Naive B cell (primary cell): ENCODE measurements around the gene IFIT1. TPM values are rescaled to one million over a fixed set of nuclear protein-coding genes. Genes with fewer than 3 reads are reported as not detected.
"Not testable (repeated sequence)": the region's sequence is repeated elsewhere in the genome, so short reads cannot be mapped to it uniquely, and the experiment has no call there.

Experiments
- ATAC-seq, 2 donors: fragments of 150-1000 bp; cut with Tn5 transposase; 2 replicates each; pipeline ENCODE4 v1.10.0; 2021; ENCODE audit warnings: low read depth in 2 of 2, mild to moderate bottlenecking in 2 of 2, moderate library complexity in 2 of 2
- DNase-seq: peaks from one replicate; pipeline ENCODE4 v3.0.0; 2022
- H3K27ac Mint-ChIP-seq, 6 donors: one replicate each; pipeline ENCODE4 v1.8.0; 2020 to 2022; ENCODE audit warnings: mild to moderate bottlenecking in 6 of 6, mixed read lengths in 6 of 6, moderate library complexity in 5 of 6, inconsistent platforms in 2 of 6
- H3K27me3 Mint-ChIP-seq, 3 donors: one replicate each; pipeline ENCODE4 v1.8.0; 2021 to 2022; ENCODE audit warnings: mixed read lengths in 3 of 3, mild to moderate bottlenecking in 1 of 3
- H3K36me3 Mint-ChIP-seq, 2 donors: one replicate each; pipeline ENCODE4 v1.8.0; 2020 to 2022; ENCODE audit warnings: mixed read lengths in 2 of 2, inconsistent platforms in 1 of 2, mild to moderate bottlenecking in 1 of 2
- H3K4me1 Mint-ChIP-seq, 3 donors: one replicate each; pipeline ENCODE4 v1.8.0; 2020 to 2022; ENCODE audit warnings: mixed read lengths in 3 of 3, inconsistent platforms in 1 of 3, mild to moderate bottlenecking in 1 of 3, moderate library complexity in 1 of 3
- H3K4me3 Mint-ChIP-seq, 8 donors: one replicate each; pipeline ENCODE4 v1.8.0; 2020 to 2022; ENCODE audit warnings: mild to moderate bottlenecking in 8 of 8, mixed read lengths in 8 of 8, moderate library complexity in 8 of 8, inconsistent platforms in 2 of 8
- H3K9me3 Mint-ChIP-seq, 7 donors: one replicate each; pipeline ENCODE4 v1.8.0; 2020 to 2022; ENCODE audit warnings: mixed read lengths in 7 of 7, mild to moderate bottlenecking in 5 of 7, inconsistent platforms in 2 of 7, moderate library complexity in 1 of 7
- polyA plus RNA-seq, 6 donors: library from polyadenylated mRNA; unstranded; fragments of 300-500 nt; fragmentation: Illumina TruSeq; gene quantifications; one replicate each; pipeline ENCODE4 v1.2.3, GENCODE V29; 2021; ENCODE audit warnings: low read depth in 6 of 6

IFIT1 gene
- 1 to 10 TPM; 1.2 to 6.7 (median 3.1) TPM for polyA plus RNA-seq

GRCh38 chr10:89391907-89392756 is at the start of gene IFIT1:
IFIT1 (plus strand) TSS chr10:89392623; CDS start chr10:89392713, 90 bp downstream.
- Mint-ChIP-seq H3K27me3 (no peaks in the 10 kb centered on the region), H3K4me1 (peaks cover 12 to 28% (median 13%) of the 10 kb centered on the region in 3 donors), H3K9me3 (no peaks in the 10 kb centered on the region), H3K27ac (peak within 1 kb of the TSS; percentile 69 to 94 (median 84)), H3K4me3 (peak within 1 kb of the TSS; percentile 81 to 95 (median 93)), H3K36me3 (no peaks in the 10 kb centered on the region)
- ATAC-seq (peak; percentile 94 to 95), DNase-seq (peak; percentile 50)

GRCh38 chr10:89343089-89343767 is 49.2 kb upstream of the IFIT1 start:
- H3K27ac Mint-ChIP-seq: peak overlapping the region in 1 of 6 donors; percentile 34

GRCh38 chr10:89344156-89344555 is 48.3 kb upstream of the IFIT1 start:
- ATAC-seq (no peak), DNase-seq (no peak)
- no peak overlapping the region for H3K27ac Mint-ChIP-seq
- no peaks in the 10 kb centered on the region for H3K9me3 Mint-ChIP-seq
- no peaks in the 10 kb centered on the region for H3K27me3 Mint-ChIP-seq
- no peak overlapping the region for H3K4me3 Mint-ChIP-seq
- peaks cover 14 to 27% (median 23%) of the 10 kb centered on the region in 3 donors for H3K4me1 Mint-ChIP-seq
- H3K36me3 Mint-ChIP-seq: peaks cover 8 to 21% of the 10 kb centered on the region in 2 donors

More at GRCh38 chr10:89343089-89343767, 49.2 kb upstream of the IFIT1 start:
- DNase-seq (no peak), ATAC-seq (no peak)
- Mint-ChIP-seq H3K9me3 (no peaks in the 10 kb centered on the region), H3K27me3 (no peaks in the 10 kb centered on the region), H3K4me1 (peaks cover 8 to 18% (median 14%) of the 10 kb centered on the region in 3 donors), H3K36me3 (peaks cover 14 to 28% of the 10 kb centered on the region in 2 donors), H3K4me3 (no peak overlapping the region)

- peaks cover 0 to 10% of the 10 kb centered on the region in 2 donors for H3K36me3 Mint-ChIP-seq
- H3K27me3 Mint-ChIP-seq: no peaks in the 10 kb centered on the region
- no peak overlapping the region for H3K4me3 Mint-ChIP-seq
- H3K27ac Mint-ChIP-seq: no peak overlapping the region
- DNase-seq: no peak
- ATAC-seq: no peak
- peaks cover 19 to 34% (median 32%) of the 10 kb centered on the region in 3 donors for H3K4me1 Mint-ChIP-seq
- H3K9me3 Mint-ChIP-seq: no peaks in the 10 kb centered on the region
Measured at GRCh38 chr10:89345367-89346000, 46.9 kb upstream of the IFIT1 start.

GRCh38 chr10:89346405-89347254 is 45.8 kb upstream of the IFIT1 start:
- Mint-ChIP-seq H3K27me3 (no peaks in the 10 kb centered on the region), H3K4me1 (peaks cover 24 to 41% (median 41%) of the 10 kb centered on the region in 3 donors), H3K4me3 (peak overlapping the region in 1 of 8 donors; percentile 2), H3K27ac (peak overlapping the region in 1 of 6 donors; percentile 67), H3K36me3 (peaks cover 0 to 10% of the 10 kb centered on the region in 2 donors), H3K9me3 (no peaks in the 10 kb centered on the region)
- ATAC-seq (no peak), DNase-seq (no peak)

- ATAC-seq (peak in 1 of 2 donors; percentile 30), DNase-seq (no peak)
- H3K9me3 Mint-ChIP-seq: no peaks in the 10 kb centered on the region
- peaks cover 0 to 6% of the 10 kb centered on the region in 2 donors for H3K36me3 Mint-ChIP-seq
- peak overlapping the region in 2 of 6 donors; percentile 26 to 34 for H3K27ac Mint-ChIP-seq
- H3K4me1 Mint-ChIP-seq: peaks cover 24 to 41% (median 41%) of the 10 kb centered on the region in 3 donors
- peak overlapping the region in 7 of 8 donors; percentile 15 to 78 (median 40) for H3K4me3 Mint-ChIP-seq
- H3K27me3 Mint-ChIP-seq: no peaks in the 10 kb centered on the region
Measured at GRCh38 chr10:89347701-89348457, 44.5 kb upstream of the IFIT1 start.

- Mint-ChIP-seq H3K4me1 (peaks cover 24 to 41% (median 41%) of the 10 kb centered on the region in 3 donors), H3K27ac (peak overlapping the region in 1 of 6 donors; percentile 26), H3K9me3 (peaks cover 0 to 5% (median 3%) of the 10 kb centered on the region in 7 donors), H3K4me3 (peak overlapping the region in 6 of 8 donors; percentile 15 to 78 (median 40)), H3K36me3 (peaks cover under 1 to 4% of the 10 kb centered on the region in 2 donors), H3K27me3 (no peaks in the 10 kb centered on the region)
- ATAC-seq: peak; percentile 49 to 57
- DNase-seq: no peak
Measured at GRCh38 chr10:89348481-89348880, 43.9 kb upstream of the IFIT1 start.

- Mint-ChIP-seq H3K9me3 (peaks cover 0 to 9% (median 3%) of the 10 kb centered on the region in 7 donors), H3K4me1 (peaks cover 24 to 41% (median 41%) of the 10 kb centered on the region in 3 donors)
Measured at GRCh38 chr10:89348975-89349374, 43.4 kb upstream of the IFIT1 start.

GRCh38 chr10:89350631-89351315 is 41.6 kb upstream of the IFIT1 start:
- not testable (repeated sequence) for DNase-seq, H3K27me3 Mint-ChIP-seq, ATAC-seq
- Mint-ChIP-seq H3K36me3 (peaks cover 10 to 11% of the 10 kb centered on the region in 2 donors), H3K4me1 (peaks cover 24 to 41% (median 41%) of the 10 kb centered on the region in 3 donors), H3K4me3 (peak overlapping the region in 6 of 8 donors; percentile 5 to 41 (median 25)), H3K9me3 (peaks cover 0 to 13% (median 4%) of the 10 kb centered on the region in 7 donors), H3K27ac (peak overlapping the region; percentile 23 to 94 (median 64))

More at GRCh38 chr10:89348975-89349374, 43.4 kb upstream of the IFIT1 start:
- H3K27me3 Mint-ChIP-seq: no peaks in the 10 kb centered on the region
- DNase-seq (no peak), ATAC-seq (no peak)
- peaks cover 5 to 7% of the 10 kb centered on the region in 2 donors for H3K36me3 Mint-ChIP-seq
- H3K27ac Mint-ChIP-seq: peak overlapping the region in 1 of 6 donors; percentile 26
- H3K4me3 Mint-ChIP-seq: peak overlapping the region in 1 of 8 donors; percentile 17

GRCh38 chr10:89351412-89351779 is 41.0 kb upstream of the IFIT1 start:
- Mint-ChIP-seq H3K27me3 (no peaks in the 10 kb centered on the region), H3K27ac (peak overlapping the region in 3 of 6 donors; percentile 47 to 86 (median 47)), H3K4me1 (peaks cover 24 to 41% (median 41%) of the 10 kb centered on the region in 3 donors), H3K36me3 (peaks cover 10 to 11% of the 10 kb centered on the region in 2 donors), H3K4me3 (peak overlapping the region in 2 of 8 donors; percentile 5 to 41), H3K9me3 (peaks cover 0 to 13% (median 4%) of the 10 kb centered on the region in 7 donors)
- ATAC-seq (no peak), DNase-seq (no peak)
